GM23338 (cell line): ENCODE results near the gene CCDC188. TPM values are rescaled to one million over a fixed set of nuclear protein-coding genes. Genes with fewer than 3 reads are reported as not detected.
A peak's percentile ranks its signal among the peaks of the same experiment; 100 is the strongest.

Source experiments
- ATAC-seq: fragments of 200-7000 bp; cut with Tn5 transposase; 3 replicates; pipeline ENCODE4 v1.9.1; 2020
- DNase-seq: peaks from one replicate; pipeline ENCODE4 v3.0.0-alpha.2; 2015; ENCODE audit warnings: low spot score
- H2AFZ ChIP-seq: fragments of 200-600 bp; sonication (generic); 2 replicates; pipeline ENCODE4 v1.8.0; 2016; ENCODE audit warnings: antibody characterized with exemption, mild to moderate bottlenecking, moderate library complexity
- H3F3A ChIP-seq: fragments of 200-600 bp; sonication (generic); replicated peaks from 2 replicates; pipeline ENCODE4 v1.8.0; 2017; ENCODE audit warnings: antibody characterized with exemption, mixed run types, low read depth
- H3K27ac ChIP-seq: fragments of 200-600 bp; sonication (generic); 2 replicates; pipeline ENCODE4 v1.6.1; 2016; ENCODE audit warnings: low read depth
- H3K27me3 ChIP-seq: fragments of 200-600 bp; sonication (generic); 2 replicates; pipeline ENCODE4 v1.8.0; 2016; ENCODE audit warnings: mild to moderate bottlenecking, mixed run types, moderate library complexity; ENCODE audit not compliant: insufficient read depth
- H3K36me3 ChIP-seq: fragments of 200-600 bp; sonication (generic); 2 replicates; pipeline ENCODE4 v1.8.0; 2016; ENCODE audit warnings: mild to moderate bottlenecking; ENCODE audit not compliant: insufficient read depth
- H3K4me1 ChIP-seq: fragments of 200-600 bp; sonication (generic); 2 replicates; pipeline ENCODE4 v1.8.0; 2016; ENCODE audit warnings: mild to moderate bottlenecking, moderate library complexity; ENCODE audit not compliant: insufficient read depth
- H3K4me2 ChIP-seq: fragments of 200-600 bp; sonication (generic); 2 replicates; pipeline ENCODE4 v1.7.1; 2017; ENCODE audit warnings: mixed run types
- H3K4me3 ChIP-seq: fragments of 200-600 bp; sonication (generic); 2 replicates; pipeline ENCODE4 v1.6.1; 2016; ENCODE audit warnings: mixed run types
- H3K79me2 ChIP-seq: fragments of 200-600 bp; sonication (generic); replicated peaks from 2 replicates; pipeline ENCODE4 v1.8.0; 2017; ENCODE audit warnings: mild to moderate bottlenecking; ENCODE audit not compliant: insufficient read depth
- H3K9me2 ChIP-seq: fragments of 200-600 bp; sonication (generic); 2 replicates; pipeline ENCODE4 v1.8.0; 2017; ENCODE audit not compliant: insufficient read depth
- H4K20me1 ChIP-seq: fragments of 200-600 bp; sonication (generic); replicated peaks from 2 replicates; pipeline ENCODE4 v1.8.0; 2017; ENCODE audit warnings: mild to moderate bottlenecking; ENCODE audit not compliant: insufficient read depth
- H3K27ac Mint-ChIP-seq: 2 replicates; pipeline ENCODE4 v1.8.0; 2020; ENCODE audit warnings: inconsistent platforms, mild to moderate bottlenecking, moderate library complexity, mixed read lengths
- H3K27me3 Mint-ChIP-seq: 3 replicates; pipeline ENCODE4 v1.8.0; 2022; ENCODE audit warnings: low read depth, mild to moderate bottlenecking, moderate library complexity, mixed read lengths, inconsistent platforms; ENCODE audit not compliant: insufficient read depth, poor library complexity
- H3K36me3 Mint-ChIP-seq: 3 replicates; pipeline ENCODE4 v1.8.0; 2021; ENCODE audit warnings: low read depth, mild to moderate bottlenecking, inconsistent platforms, moderate library complexity, mixed read lengths
- H3K4me1 Mint-ChIP-seq: 3 replicates; pipeline ENCODE4 v1.8.0; 2020; ENCODE audit warnings: mild to moderate bottlenecking, inconsistent platforms, mixed read lengths
- H3K4me3 Mint-ChIP-seq: 3 replicates; pipeline ENCODE4 v1.8.0; 2021; ENCODE audit warnings: moderate library complexity, mild to moderate bottlenecking, inconsistent platforms, mixed read lengths
- H3K9me3 Mint-ChIP-seq: 3 replicates; pipeline ENCODE4 v1.8.0; 2020; ENCODE audit warnings: moderate library complexity, mild to moderate bottlenecking, inconsistent platforms, mixed read lengths
- CREB1 ChIP-seq: fragments of 250-450 bp; sonication (Bioruptor Pico); IDR thresholded peaks from 2 replicates; pipeline ENCODE4 v1.5.0; 2020; ENCODE audit warnings: low read depth, mild to moderate bottlenecking, moderate library complexity
- JUNB ChIP-seq: IDR thresholded peaks from one replicate; pipeline ENCODE4 v1.6.1; 2016; ENCODE audit warnings: antibody characterized with exemption; ENCODE audit not compliant: unreplicated experiment
- NANOG ChIP-seq: IDR thresholded peaks from 2 replicates; pipeline ENCODE4 v1.6.1; 2016; ENCODE audit warnings: antibody characterized with exemption, borderline replicate concordance
- POLR2AphosphoS5 ChIP-seq: IDR thresholded peaks from 2 replicates; pipeline ENCODE4 v1.6.1; 2016; ENCODE audit warnings: antibody characterized with exemption, low read depth
- STAT1 ChIP-seq: IDR thresholded peaks from one replicate; pipeline ENCODE4 v1.6.1; 2016; ENCODE audit warnings: antibody characterized with exemption; ENCODE audit not compliant: unreplicated experiment
- ZNF331 ChIP-seq: fragments of 250-450 bp; sonication (Bioruptor Pico); IDR thresholded peaks from 2 replicates; pipeline ENCODE4 v1.5.0; 2020; ENCODE audit warnings: low read depth, mild to moderate bottlenecking, moderate library complexity
- ZNF462 ChIP-seq: fragments of 250-450 bp; sonication (Bioruptor Pico); IDR thresholded peaks from 2 replicates; pipeline ENCODE4 v1.5.0; 2020; ENCODE audit warnings: mild to moderate bottlenecking, moderate library complexity
- polyA plus RNA-seq: library from polyadenylated mRNA; unstranded; fragments of >200 nt; fragmentation: Nextera tagmentation; extraction: Ambion mirVana; gene quantifications from 2 replicates; pipeline ENCODE4 v1.2.1, GENCODE V29; 2016
- total RNA-seq: library from RNA; depleted of rRNA; stranded (reverse); fragments of >200 nt; shearing (Covaris generic); gene quantifications from 2 replicates; pipeline ENCODE4 v1.2.3, GENCODE V29; 2014
- TF ChIP-seq, protein P1 (sequence below): IDR thresholded peaks from one replicate; pipeline ENCODE4 v1.6.1; 2018; ENCODE audit warnings: antibody characterized with exemption; ENCODE audit not compliant: unreplicated experiment

CCDC188 gene
- total and polyA plus RNA-seq, 2 experiments from 2014 or later, result not detected

- Histone ChIP-seq H3K36me3 (peaks cover 13% of the 10 kb centered on the region; the same call in 1 of the 2 replicates), H3K27me3 (no peaks in the 10 kb centered on the region), H3K4me3 (peak overlapping the region; percentile 71; the same call in 1 of the 2 replicates), H3F3A (peaks cover 44% of the 10 kb centered on the region), H2AFZ (no peak overlapping the region; the same call in 1 of the 2 replicates), H3K27ac (peak overlapping the region; percentile 63; the same call in 1 of the 2 replicates), H3K9me2 (no peaks in the 10 kb centered on the region), H3K4me1 (no peaks in the 10 kb centered on the region; the same call in 1 of the 2 replicates), H4K20me1 (peaks cover 4% of the 10 kb centered on the region), H3K79me2 (peaks cover 24% of the 10 kb centered on the region), H3K4me2 (peak overlapping the region; percentile 88)
- peaks cover 2% of the 10 kb centered on the region; the same call in 1 of the 3 replicates for H3K4me1 Mint-ChIP-seq
- peak; percentile 6 for ATAC-seq
- H3K4me3 Mint-ChIP-seq, result peak overlapping the region; percentile 67
- peaks cover 32% of the 10 kb centered on the region for H3K36me3 Mint-ChIP-seq
- no peak for DNase-seq
- H3K9me3 Mint-ChIP-seq, result no peaks in the 10 kb centered on the region
- no peak overlapping the region for H3K27ac Mint-ChIP-seq
- peaks cover 15% of the 10 kb centered on the region for H3K27me3 Mint-ChIP-seq
- TF ChIP-seq JUNB (no peak), STAT1 (no peak), ZNF331 (no peak)
- TF ChIP-seq, protein P1, sequence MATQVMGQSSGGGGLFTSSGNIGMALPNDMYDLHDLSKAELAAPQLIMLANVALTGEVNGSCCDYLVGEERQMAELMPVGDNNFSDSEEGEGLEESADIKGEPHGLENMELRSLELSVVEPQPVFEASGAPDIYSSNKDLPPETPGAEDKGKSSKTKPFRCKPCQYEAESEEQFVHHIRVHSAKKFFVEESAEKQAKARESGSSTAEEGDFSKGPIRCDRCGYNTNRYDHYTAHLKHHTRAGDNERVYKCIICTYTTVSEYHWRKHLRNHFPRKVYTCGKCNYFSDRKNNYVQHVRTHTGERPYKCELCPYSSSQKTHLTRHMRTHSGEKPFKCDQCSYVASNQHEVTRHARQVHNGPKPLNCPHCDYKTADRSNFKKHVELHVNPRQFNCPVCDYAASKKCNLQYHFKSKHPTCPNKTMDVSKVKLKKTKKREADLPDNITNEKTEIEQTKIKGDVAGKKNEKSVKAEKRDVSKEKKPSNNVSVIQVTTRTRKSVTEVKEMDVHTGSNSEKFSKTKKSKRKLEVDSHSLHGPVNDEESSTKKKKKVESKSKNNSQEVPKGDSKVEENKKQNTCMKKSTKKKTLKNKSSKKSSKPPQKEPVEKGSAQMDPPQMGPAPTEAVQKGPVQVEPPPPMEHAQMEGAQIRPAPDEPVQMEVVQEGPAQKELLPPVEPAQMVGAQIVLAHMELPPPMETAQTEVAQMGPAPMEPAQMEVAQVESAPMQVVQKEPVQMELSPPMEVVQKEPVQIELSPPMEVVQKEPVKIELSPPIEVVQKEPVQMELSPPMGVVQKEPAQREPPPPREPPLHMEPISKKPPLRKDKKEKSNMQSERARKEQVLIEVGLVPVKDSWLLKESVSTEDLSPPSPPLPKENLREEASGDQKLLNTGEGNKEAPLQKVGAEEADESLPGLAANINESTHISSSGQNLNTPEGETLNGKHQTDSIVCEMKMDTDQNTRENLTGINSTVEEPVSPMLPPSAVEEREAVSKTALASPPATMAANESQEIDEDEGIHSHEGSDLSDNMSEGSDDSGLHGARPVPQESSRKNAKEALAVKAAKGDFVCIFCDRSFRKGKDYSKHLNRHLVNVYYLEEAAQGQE, result no peak
Observed at GRCh38 chr22:20130319-20130718, 20.5 kb downstream of the CCDC188 start.

DNA sequence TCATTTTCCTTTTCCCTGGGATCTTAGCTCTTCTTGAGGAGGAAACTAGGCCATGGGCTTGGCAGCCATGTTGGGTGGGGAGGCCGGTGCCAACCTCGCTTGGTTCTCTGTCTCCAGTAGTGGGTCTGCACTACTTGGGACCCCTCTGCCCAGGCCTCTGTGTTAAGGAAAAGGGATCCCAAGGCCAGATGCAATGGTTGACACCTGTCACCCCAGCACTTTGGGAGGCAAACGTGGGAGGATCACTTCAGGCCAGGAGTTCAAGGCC, 21.2 kb downstream of the CCDC188 start:
- H3K9me2 ChIP-seq, result no peaks in the 10 kb centered on the region
- H3K4me1 Mint-ChIP-seq, result peaks cover 2% of the 10 kb centered on the region; the same call in 1 of the 3 replicates
- H3K27ac ChIP-seq, result no peak overlapping the region

More for the DNA sequence above, 21.2 kb downstream of the CCDC188 start:
- Histone ChIP-seq H3K27me3 (no peaks in the 10 kb centered on the region), H4K20me1 (peaks cover 8% of the 10 kb centered on the region), H3K4me3 (no peak overlapping the region), H3K4me2 (no peak overlapping the region), H3K79me2 (peaks cover 17% of the 10 kb centered on the region), H2AFZ (no peak overlapping the region), H3K36me3 (peaks cover 13% of the 10 kb centered on the region; the same call in 1 of the 2 replicates), H3F3A (peaks cover 44% of the 10 kb centered on the region), H3K4me1 (no peaks in the 10 kb centered on the region; the same call in 1 of the 2 replicates)
- Mint-ChIP-seq H3K27ac (no peak overlapping the region), H3K36me3 (peaks cover 38% of the 10 kb centered on the region), H3K27me3 (peaks cover 17% of the 10 kb centered on the region), H3K4me3 (no peak overlapping the region), H3K9me3 (no peaks in the 10 kb centered on the region)
- DNase-seq, result no peak
- no peak for TF ChIP-seq NANOG
- TF ChIP-seq CREB1 (CRISPR knock-in tag), result no peak
- no peak for TF ChIP-seq POLR2AphosphoS5
- TF ChIP-seq ZNF462 (CRISPR knock-in tag), result no peak
- ATAC-seq, result no peak
